ENCODE results near the gene SH3D19.

GRCh38 chr4:151329217-151330007 is 4.0 kb upstream of the SH3D19 start:
- no peak for TF ChIP-seq CTCF (IDR thresholded peaks at IDR 0.05)
- no peak for TF ChIP-seq POLR2A (IDR thresholded peaks at IDR 0.05)

Data from uterus (tissue), 2 donors.